GM23338 (cell line): ENCODE measurements around the gene RBPJ. TPM values are rescaled to one million over a fixed set of nuclear protein-coding genes. Genes with fewer than 3 reads are reported as not detected.

Experiments used
- ATAC-seq: fragments of 200-7000 bp; cut with Tn5 transposase; 3 replicates; pipeline ENCODE4 v1.9.1; 2020
- DNase-seq: peaks from one replicate; pipeline ENCODE4 v3.0.0-alpha.2; 2015; ENCODE audit warnings: low spot score
- H2AFZ ChIP-seq: fragments of 200-600 bp; sonication (generic); 2 replicates; pipeline ENCODE4 v1.8.0; 2016; ENCODE audit warnings: antibody characterized with exemption, mild to moderate bottlenecking, moderate library complexity
- H3F3A ChIP-seq: fragments of 200-600 bp; sonication (generic); replicated peaks from 2 replicates; pipeline ENCODE4 v1.8.0; 2017; ENCODE audit warnings: antibody characterized with exemption, mixed run types, low read depth
- H3K27ac ChIP-seq: fragments of 200-600 bp; sonication (generic); 2 replicates; pipeline ENCODE4 v1.6.1; 2016; ENCODE audit warnings: low read depth
- H3K27me3 ChIP-seq: fragments of 200-600 bp; sonication (generic); 2 replicates; pipeline ENCODE4 v1.8.0; 2016; ENCODE audit warnings: mild to moderate bottlenecking, mixed run types, moderate library complexity; ENCODE audit not compliant: insufficient read depth
- H3K36me3 ChIP-seq: fragments of 200-600 bp; sonication (generic); 2 replicates; pipeline ENCODE4 v1.8.0; 2016; ENCODE audit warnings: mild to moderate bottlenecking; ENCODE audit not compliant: insufficient read depth
- H3K4me1 ChIP-seq: fragments of 200-600 bp; sonication (generic); 2 replicates; pipeline ENCODE4 v1.8.0; 2016; ENCODE audit warnings: mild to moderate bottlenecking, moderate library complexity; ENCODE audit not compliant: insufficient read depth
- H3K4me2 ChIP-seq: fragments of 200-600 bp; sonication (generic); 2 replicates; pipeline ENCODE4 v1.7.1; 2017; ENCODE audit warnings: mixed run types
- H3K4me3 ChIP-seq: fragments of 200-600 bp; sonication (generic); 2 replicates; pipeline ENCODE4 v1.6.1; 2016; ENCODE audit warnings: mixed run types
- H3K79me2 ChIP-seq: fragments of 200-600 bp; sonication (generic); replicated peaks from 2 replicates; pipeline ENCODE4 v1.8.0; 2017; ENCODE audit warnings: mild to moderate bottlenecking; ENCODE audit not compliant: insufficient read depth
- H3K9me2 ChIP-seq: fragments of 200-600 bp; sonication (generic); 2 replicates; pipeline ENCODE4 v1.8.0; 2017; ENCODE audit not compliant: insufficient read depth
- H4K20me1 ChIP-seq: fragments of 200-600 bp; sonication (generic); replicated peaks from 2 replicates; pipeline ENCODE4 v1.8.0; 2017; ENCODE audit warnings: mild to moderate bottlenecking; ENCODE audit not compliant: insufficient read depth
- H3K27ac Mint-ChIP-seq: 2 replicates; pipeline ENCODE4 v1.8.0; 2020; ENCODE audit warnings: inconsistent platforms, mild to moderate bottlenecking, moderate library complexity, mixed read lengths
- H3K27me3 Mint-ChIP-seq: 3 replicates; pipeline ENCODE4 v1.8.0; 2022; ENCODE audit warnings: low read depth, mild to moderate bottlenecking, moderate library complexity, mixed read lengths, inconsistent platforms; ENCODE audit not compliant: insufficient read depth, poor library complexity
- H3K36me3 Mint-ChIP-seq: 3 replicates; pipeline ENCODE4 v1.8.0; 2021; ENCODE audit warnings: low read depth, mild to moderate bottlenecking, inconsistent platforms, moderate library complexity, mixed read lengths
- H3K4me1 Mint-ChIP-seq: 3 replicates; pipeline ENCODE4 v1.8.0; 2020; ENCODE audit warnings: mild to moderate bottlenecking, inconsistent platforms, mixed read lengths
- H3K4me3 Mint-ChIP-seq: 3 replicates; pipeline ENCODE4 v1.8.0; 2021; ENCODE audit warnings: moderate library complexity, mild to moderate bottlenecking, inconsistent platforms, mixed read lengths
- H3K9me3 Mint-ChIP-seq: 3 replicates; pipeline ENCODE4 v1.8.0; 2020; ENCODE audit warnings: moderate library complexity, mild to moderate bottlenecking, inconsistent platforms, mixed read lengths
- CREB1 ChIP-seq: fragments of 250-450 bp; sonication (Bioruptor Pico); IDR thresholded peaks from 2 replicates; pipeline ENCODE4 v1.5.0; 2020; ENCODE audit warnings: low read depth, mild to moderate bottlenecking, moderate library complexity
- CTCF ChIP-seq, 2 experiments: fragments of 200-600 bp in 1 of 2; sonication (generic) in 1 of 2; conservative IDR thresholded peaks; 2 replicates each; pipeline versions ENCODE4 v1.5.1 to v1.6.1; 2016 to 2017; ENCODE audit warnings: antibody characterized with exemption in 2 of 2, low read depth in 2 of 2, mild to moderate bottlenecking in 2 of 2, moderate library complexity in 1 of 2
- ETS1 ChIP-seq: IDR thresholded peaks from 2 replicates; pipeline ENCODE4 v1.6.1; 2016; ENCODE audit warnings: antibody characterized with exemption
- EZH2 ChIP-seq: fragments of 200-600 bp; sonication (generic); IDR thresholded peaks from one replicate; pipeline ENCODE4 v1.8.0; 2017; ENCODE audit warnings: antibody characterized with exemption, mild to moderate bottlenecking, low read depth; ENCODE audit not compliant: unreplicated experiment
- EZH2phosphoT487 ChIP-seq: fragments of 200-600 bp; sonication (generic); IDR thresholded peaks from one replicate; pipeline ENCODE4 v1.8.1; 2018; ENCODE audit warnings: antibody characterized with exemption; ENCODE audit not compliant: unreplicated experiment
- JUNB ChIP-seq: IDR thresholded peaks from one replicate; pipeline ENCODE4 v1.6.1; 2016; ENCODE audit warnings: antibody characterized with exemption; ENCODE audit not compliant: unreplicated experiment
- NANOG ChIP-seq: IDR thresholded peaks from 2 replicates; pipeline ENCODE4 v1.6.1; 2016; ENCODE audit warnings: antibody characterized with exemption, borderline replicate concordance
- POLR2AphosphoS5 ChIP-seq: IDR thresholded peaks from 2 replicates; pipeline ENCODE4 v1.6.1; 2016; ENCODE audit warnings: antibody characterized with exemption, low read depth
- REST ChIP-seq: IDR thresholded peaks from one replicate; pipeline ENCODE4 v1.6.1; 2018; ENCODE audit warnings: antibody characterized with exemption; ENCODE audit not compliant: unreplicated experiment
- STAT1 ChIP-seq: IDR thresholded peaks from one replicate; pipeline ENCODE4 v1.6.1; 2016; ENCODE audit warnings: antibody characterized with exemption; ENCODE audit not compliant: unreplicated experiment
- ZNF114 ChIP-seq: fragments of 250-450 bp; sonication (Bioruptor Pico); IDR thresholded peaks from 2 replicates; pipeline ENCODE4 v1.5.0; 2020; ENCODE audit warnings: mild to moderate bottlenecking, moderate library complexity
- ZNF331 ChIP-seq: fragments of 250-450 bp; sonication (Bioruptor Pico); IDR thresholded peaks from 2 replicates; pipeline ENCODE4 v1.5.0; 2020; ENCODE audit warnings: low read depth, mild to moderate bottlenecking, moderate library complexity
- ZNF462 ChIP-seq: fragments of 250-450 bp; sonication (Bioruptor Pico); IDR thresholded peaks from 2 replicates; pipeline ENCODE4 v1.5.0; 2020; ENCODE audit warnings: mild to moderate bottlenecking, moderate library complexity
- polyA plus RNA-seq: library from polyadenylated mRNA; unstranded; fragments of >200 nt; fragmentation: Nextera tagmentation; extraction: Ambion mirVana; gene quantifications from 2 replicates; pipeline ENCODE4 v1.2.1, GENCODE V29; 2016
- total RNA-seq: library from RNA; depleted of rRNA; stranded (reverse); fragments of >200 nt; shearing (Covaris generic); gene quantifications from 2 replicates; pipeline ENCODE4 v1.2.3, GENCODE V29; 2014

The RBPJ gene
- total and polyA plus RNA-seq, 2 experiments from 2014 or later = 212 to 457 TPM

- Histone ChIP-seq H3K36me3 (no peaks in the 10 kb centered on the region), H3K9me2 (0 out of 2 replicates have a peak, but pooled peaks cover 6% of the 10 kb centered on the region), H3K27ac (no peak overlapping the region), H3K4me3 (no peak overlapping the region), H4K20me1 (no peaks in the 10 kb centered on the region), H2AFZ (no peak overlapping the region), H3K79me2 (no peaks in the 10 kb centered on the region), H3K4me2 (no peak overlapping the region), H3K27me3 (no peaks in the 10 kb centered on the region), H3F3A (0 out of 2 replicates have a peak, but pooled peaks cover 2% of the 10 kb centered on the region), H3K4me1 (peaks cover 31% of the 10 kb centered on the region)
- Mint-ChIP-seq H3K4me1 (peaks cover 32% of the 10 kb centered on the region), H3K27me3 (peaks cover 4% of the 10 kb centered on the region), H3K9me3 (no peaks in the 10 kb centered on the region), H3K4me3 (no peak overlapping the region), H3K27ac (no peak overlapping the region), H3K36me3 (peaks cover 6% of the 10 kb centered on the region; the same call in 1 of the 3 replicates)
- TF ChIP-seq ZNF331 = no peak
- no peak for TF ChIP-seq ETS1
- no peak for TF ChIP-seq EZH2
- TF ChIP-seq CREB1 = no peak
- TF ChIP-seq JUNB = no peak
- TF ChIP-seq POLR2AphosphoS5 = no peak
- TF ChIP-seq ZNF462 (CRISPR knock-in tag) = no peak
- no peak for TF ChIP-seq STAT1
- no peak for TF ChIP-seq NANOG
- no peak for TF ChIP-seq ZNF114 (CRISPR knock-in tag)
- no peak for TF ChIP-seq EZH2phosphoT487
- TF ChIP-seq REST = no peak
- no peak for TF ChIP-seq CTCF (conservative IDR thresholded peaks at IDR 0.05; ENCODE audit: low read depth in 2 of 2)
- DNase-seq (no peak), ATAC-seq (no peak)
These were observed 17.8 kb upstream of the RBPJ start for GRCh38 chr4:26303008-26303407.
